Epithelial cell of alveolus of lung (primary cell): ENCODE measurements around the gene ALG5. TPM values are rescaled to one million over a fixed set of nuclear protein-coding genes. Genes with fewer than 3 reads are reported as not detected.

Source experiments
- total RNA-seq: library from RNA; depleted of rRNA; stranded (reverse); fragments of >200 nt; gene quantifications from 2 replicates; pipeline ENCODE4 v1.2.1, GENCODE V29; 2015

The ALG5 gene, protein sequence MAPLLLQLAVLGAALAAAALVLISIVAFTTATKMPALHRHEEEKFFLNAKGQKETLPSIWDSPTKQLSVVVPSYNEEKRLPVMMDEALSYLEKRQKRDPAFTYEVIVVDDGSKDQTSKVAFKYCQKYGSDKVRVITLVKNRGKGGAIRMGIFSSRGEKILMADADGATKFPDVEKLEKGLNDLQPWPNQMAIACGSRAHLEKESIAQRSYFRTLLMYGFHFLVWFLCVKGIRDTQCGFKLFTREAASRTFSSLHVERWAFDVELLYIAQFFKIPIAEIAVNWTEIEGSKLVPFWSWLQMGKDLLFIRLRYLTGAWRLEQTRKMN
- 31.5 and 45.2 TPM in 2 replicates for total RNA-seq

DNA sequence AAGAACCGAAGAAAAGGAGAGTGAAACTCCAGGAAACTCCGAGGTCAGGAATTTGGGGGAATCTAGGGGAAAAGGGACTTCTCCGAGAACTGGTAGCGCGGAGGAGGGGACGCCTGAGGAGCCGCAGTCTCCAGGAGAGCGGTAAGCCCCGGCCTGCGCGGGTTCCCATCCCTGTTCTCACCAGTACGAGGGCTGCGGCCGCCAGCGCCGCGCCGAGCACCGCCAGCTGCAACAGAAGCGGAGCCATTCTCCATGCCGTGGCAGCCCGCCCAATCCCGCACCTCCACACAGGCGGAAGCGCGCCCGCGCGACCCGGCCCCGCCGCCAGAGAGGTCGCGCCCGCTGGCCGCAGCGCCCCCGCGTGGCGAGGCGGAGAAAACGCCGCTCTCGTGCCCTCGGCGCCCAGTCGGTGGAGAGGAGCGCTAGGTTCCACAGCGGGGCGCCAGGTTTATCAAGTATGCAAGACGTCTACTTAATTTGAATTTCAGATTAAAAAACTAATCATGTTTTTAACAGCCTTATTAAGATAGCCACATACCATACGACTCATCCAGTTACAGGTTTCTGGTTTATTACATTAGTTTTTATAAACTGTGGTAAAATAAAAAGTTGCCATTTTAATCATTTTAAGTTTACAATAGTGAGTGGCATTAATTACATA lies at the start of gene ALG5:
TSS of gene ALG5 (minus strand) at position 287 of the 661 bp plus-strand sequence. CDS start at position 247, 40 bp downstream.

DNA sequence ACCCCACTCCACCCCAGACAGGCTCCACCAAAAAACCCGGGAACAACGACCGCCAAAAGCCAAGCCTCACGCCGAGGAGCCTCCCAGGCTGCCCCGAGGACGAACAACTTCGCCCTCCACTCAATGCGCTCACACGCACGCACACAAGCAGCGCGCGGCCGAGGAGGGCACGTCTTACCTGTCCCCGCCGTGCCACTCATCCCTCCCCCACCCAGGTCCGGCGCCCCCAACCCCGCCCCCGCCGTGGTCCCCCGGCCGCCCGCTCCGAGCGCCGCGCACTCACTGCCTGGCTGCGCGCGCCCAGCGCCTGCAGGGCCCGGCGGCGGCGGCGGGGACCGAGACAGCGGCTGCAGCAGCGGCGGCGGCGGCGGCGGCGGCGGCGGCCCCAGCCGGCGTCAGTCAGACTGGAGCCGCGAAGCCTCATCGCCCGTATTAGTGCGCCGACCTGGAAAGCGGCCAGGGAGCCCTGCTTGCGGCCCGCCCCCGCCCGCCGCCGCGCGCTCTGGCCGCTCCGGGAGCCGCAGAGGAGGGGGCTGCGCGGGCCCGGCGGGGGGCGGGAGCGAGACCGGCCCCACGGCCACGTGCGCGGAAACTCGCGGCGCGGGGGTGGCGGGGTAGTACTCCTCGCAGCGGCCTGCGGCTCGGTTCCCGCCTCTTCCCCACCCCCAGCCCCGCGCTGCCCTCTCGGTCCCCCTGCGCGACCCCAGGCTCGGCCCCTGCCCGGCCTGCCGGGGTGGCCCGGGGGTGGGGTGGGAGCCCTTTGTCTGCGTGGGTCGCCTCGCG lies 79.1 kb downstream of the ALG5 start, which contains the start of gene SMAD9:
TSS of gene SMAD9 (minus strand) at position 406 of the 783 bp plus-strand sequence. CDS start 40,549 bp downstream, outside the sequence.

Other genes starting within 250 kb of the ALG5 start
- gene RFXAP, start 180.1 kb downstream of the ALG5 start, total RNA-seq = 1.9 and 2.5 TPM in 2 replicates
- 3.4 and 25.6 TPM in 2 replicates for gene SMAD9, start 79.1 kb downstream of the ALG5 start, total RNA-seq
- gene EXOSC8, start 1.4 kb upstream of the ALG5 start, total RNA-seq = 29.2 and 48.4 TPM in 2 replicates
- gene SUPT20H, start 60.3 kb upstream of the ALG5 start, total RNA-seq = 34.6 and 37.4 TPM in 2 replicates
- gene CSNK1A1L, start 106.3 kb upstream of the ALG5 start, total RNA-seq = not detected in 2 replicates